NCI-H1436 (cell line): ENCODE measurements around the gene THEMIS.
"Not testable (repeated sequence)": the region's sequence is repeated elsewhere in the genome, so short reads cannot be mapped to it uniquely, and the experiment has no call there.

Experiments
- DNase-seq: peaks from one replicate; lab custom pipeline; 2025; lab: John Stamatoyannopoulos, UW

The THEMIS gene

GRCh38 chr6:127725821-127726220, 175.0 kb downstream of the THEMIS start:
- no peak for DNase-seq

- no peak for DNase-seq
These were observed 182.2 kb downstream of the THEMIS start for GRCh38 chr6:127718694-127719093.

- no peak for DNase-seq
These were observed 183.5 kb downstream of the THEMIS start for GRCh38 chr6:127717384-127717783.

- DNase-seq, result no peak
These were observed 184.4 kb downstream of the THEMIS start for GRCh38 chr6:127716465-127716864.

- DNase-seq, result no peak
These were observed 190.2 kb downstream of the THEMIS start for GRCh38 chr6:127710668-127711067.

- no peak for DNase-seq
These were observed 194.6 kb downstream of the THEMIS start for GRCh38 chr6:127706216-127706615.

- no peak for DNase-seq
These were observed 205.8 kb downstream of the THEMIS start for GRCh38 chr6:127695108-127695507.

GRCh38 chr6:127691146-127691545, 209.7 kb downstream of the THEMIS start:
- DNase-seq, result no peak

GRCh38 chr6:127690588-127690987, 210.3 kb downstream of the THEMIS start:
- DNase-seq, result no peak

GRCh38 chr6:127690092-127690491, 210.8 kb downstream of the THEMIS start:
- no peak for DNase-seq

GRCh38 chr6:127687490-127687889, 213.4 kb downstream of the THEMIS start:
- not testable (repeated sequence) for DNase-seq

GRCh38 chr6:127686084-127686483, 214.8 kb downstream of the THEMIS start:
- DNase-seq, result no peak

- DNase-seq, result no peak
These were observed 216.4 kb downstream of the THEMIS start for GRCh38 chr6:127684501-127684900.
